SK-N-SH (cell line): ENCODE data around the gene DSG4. TPM values are rescaled to one million over a fixed set of nuclear protein-coding genes. Genes with fewer than 3 reads are reported as not detected.

Source experiments
- CTCF ChIA-PET: fragments of 300-600, 350-600 bp; formaldehyde crosslinking; extraction: SDS; loops from one replicate; lab custom pipeline; 2021; lab: Yijun Ruan, JAX
- POLR2A ChIA-PET: fragments of 350-600 bp; sonication (Branson Sonifier 250); formaldehyde crosslinking; extraction: SDS; loops from one replicate; lab custom pipeline; 2020; ENCODE audit warnings: antibody characterized with exemption, inconsistent platforms; lab: Yijun Ruan, JAX
- DNase-seq: peaks from one replicate; pipeline ENCODE4 v3.0.0; 2012
- H2AFZ ChIP-seq: fragments of 200-600 bp; sonication (generic); 2 replicates; pipeline ENCODE4 v1.8.1; 2016; ENCODE audit warnings: antibody characterized with exemption, mild to moderate bottlenecking, low read depth
- H3F3A ChIP-seq: fragments of 200-600 bp; sonication (generic); replicated peaks from 2 replicates; pipeline ENCODE3; 2016; ENCODE audit warnings: antibody characterized with exemption, mild to moderate bottlenecking; ENCODE audit not compliant: insufficient read depth
- H3K27ac ChIP-seq, 2 experiments: fragments of 200-500 bp in 1 of 2; fragments of 200-600 bp in 1 of 2; sonication (Bioruptor generic) in 1 of 2; sonication (generic), shearing (Covaris generic) in 1 of 2; 2 replicates each; pipeline versions ENCODE4 v1.5.1 to v1.6.1; 2014 to 2016; ENCODE audit warnings: low read depth in 2 of 2, inconsistent platforms in 1 of 2, low read length in 1 of 2, mild to moderate bottlenecking in 1 of 2, mixed read lengths in 1 of 2
- H3K27me3 ChIP-seq: fragments of 200-600 bp; sonication (generic), shearing (Covaris generic); 2 replicates; pipeline ENCODE4 v1.6.1; 2016; ENCODE audit warnings: mixed run types; ENCODE audit not compliant: insufficient read depth
- H3K36me3 ChIP-seq, 2 experiments: fragments of 200-500 bp in 1 of 2; fragments of 200-600 bp in 1 of 2; sonication (Bioruptor generic) in 1 of 2; sonication (generic) in 1 of 2; replicated peaks in 1 of 2; 2 replicates each; pipeline versions ENCODE3 to v1.5.1; 2014 to 2016; ENCODE audit warnings: low read length in 1 of 2, mild to moderate bottlenecking in 1 of 2; ENCODE audit not compliant: insufficient read depth in 2 of 2, control insufficient read depth in 1 of 2
- H3K4me1 ChIP-seq, 2 experiments: fragments of 200-500 bp in 1 of 2; fragments of 200-600 bp in 1 of 2; sonication (Bioruptor generic) in 1 of 2; sonication (generic), shearing (Covaris generic) in 1 of 2; 2 replicates each; pipeline versions ENCODE4 v1.5.1 to v1.6.1; 2014 to 2016; ENCODE audit warnings: low read depth in 1 of 2, low read length in 1 of 2, mixed run types in 1 of 2; ENCODE audit not compliant: insufficient read depth in 2 of 2, control insufficient read depth in 1 of 2
- H3K4me2 ChIP-seq: fragments of 200-600 bp; sonication (generic), shearing (Covaris generic); 2 replicates; pipeline ENCODE4 v1.6.1; 2017; ENCODE audit warnings: mixed run types
- H3K4me3 ChIP-seq, 2 experiments: fragments of 200-500 bp in 1 of 2; fragments of 200-600 bp in 1 of 2; sonication (Bioruptor generic) in 1 of 2; sonication (generic), shearing (Covaris generic) in 1 of 2; 2 replicates each; pipeline versions ENCODE4 v1.5.1 to v1.8.1; 2014 to 2016; ENCODE audit warnings: low read depth in 2 of 2, inconsistent platforms in 1 of 2, low read length in 1 of 2, mild to moderate bottlenecking in 1 of 2, mixed read lengths in 1 of 2, moderate library complexity in 1 of 2
- H3K79me2 ChIP-seq: fragments of 200-600 bp; sonication (generic); 2 replicates; pipeline ENCODE4 v1.8.1; 2017; ENCODE audit warnings: mild to moderate bottlenecking; ENCODE audit not compliant: insufficient read depth
- H3K9ac ChIP-seq: fragments of 200-600 bp; sonication (generic); 2 replicates; pipeline ENCODE4 v1.6.1; 2017; ENCODE audit warnings: mixed run types
- H3K9me2 ChIP-seq: fragments of 200-600 bp; sonication (generic); 2 replicates; pipeline ENCODE4 v1.6.1; 2017; ENCODE audit warnings: mixed run types
- H3K9me3 ChIP-seq: fragments of 200-600 bp; sonication (generic); 2 replicates; pipeline ENCODE4 v1.6.1; 2017; ENCODE audit warnings: mixed run types, mild to moderate bottlenecking, moderate library complexity
- H4K20me1 ChIP-seq: fragments of 200-600 bp; sonication (generic); 2 replicates; pipeline ENCODE4 v1.6.1; 2017; ENCODE audit warnings: mild to moderate bottlenecking, mixed run types; ENCODE audit not compliant: insufficient read depth
- CTCF ChIP-seq: fragments of 200-600 bp; sonication (generic); IDR thresholded peaks from 2 replicates; pipeline ENCODE4 v1.6.1; 2017; ENCODE audit warnings: antibody characterized with exemption, mild to moderate bottlenecking, moderate library complexity
- ELF1 ChIP-seq: IDR thresholded peaks from 2 replicates; pipeline ENCODE4 v1.4.0; 2012
- EZH2phosphoT487 ChIP-seq: fragments of 200-600 bp; sonication (generic); IDR thresholded peaks from 2 replicates; pipeline ENCODE4 v1.6.1; 2017; ENCODE audit warnings: low read depth, mixed run types, mild to moderate bottlenecking, antibody characterized with exemption, moderate library complexity, borderline replicate concordance
- FOSL2 ChIP-seq: IDR thresholded peaks from 2 replicates; pipeline ENCODE4 v1.4.0; 2012; ENCODE audit warnings: low read depth, mild to moderate bottlenecking, moderate library complexity, borderline replicate concordance
- FOXM1 ChIP-seq: IDR thresholded peaks from 2 replicates; pipeline ENCODE4 v1.4.0; 2012; ENCODE audit warnings: low read depth, mild to moderate bottlenecking
- JUND ChIP-seq: IDR thresholded peaks from 2 replicates; pipeline ENCODE4 v1.4.0; 2012
- NFIC ChIP-seq: IDR thresholded peaks from 2 replicates; pipeline ENCODE4 v1.4.0; 2012; ENCODE audit warnings: borderline replicate concordance
- NRF1 ChIP-seq: IDR thresholded peaks from 2 replicates; pipeline ENCODE4 v1.6.1; 2012; ENCODE audit warnings: low read depth, mild to moderate bottlenecking, low read length
- PBX3 ChIP-seq: IDR thresholded peaks from 2 replicates; pipeline ENCODE4; 2012
- REST ChIP-seq: IDR thresholded peaks from 2 replicates; pipeline ENCODE4 v1.6.1; 2012; ENCODE audit warnings: mild to moderate bottlenecking, low read depth, low read length, moderate library complexity
- SMC3 ChIP-seq: IDR thresholded peaks from 2 replicates; pipeline ENCODE4 v1.6.1; 2012; ENCODE audit warnings: low read depth, low read length, improper control_type of control experiment
- TAF1 ChIP-seq: IDR thresholded peaks from 2 replicates; pipeline ENCODE4 v1.6.1; 2012; ENCODE audit warnings: low read depth, mild to moderate bottlenecking, low read length, moderate library complexity, borderline replicate concordance
- USF1 ChIP-seq: IDR thresholded peaks from 2 replicates; pipeline ENCODE4 v1.4.0; 2012; ENCODE audit warnings: low read depth, borderline replicate concordance
- USF2 ChIP-seq: fragments of 150-350 bp; IDR thresholded peaks from 2 replicates; pipeline ENCODE4 v1.6.1; 2017; ENCODE audit warnings: antibody characterized with exemption, low read length, low read depth, borderline replicate concordance
- YY1 ChIP-seq: IDR thresholded peaks from 2 replicates; pipeline ENCODE4 v1.4.0; 2012; ENCODE audit warnings: low read depth, mild to moderate bottlenecking
- WGBS: methylation state at CpG from one replicate; pipeline ENCODE4 v1.1.6; 2017; ENCODE audit warnings: low lambda C conversion rate; 5-methylcytosine and 5-hydroxymethylcytosine counted together
- polyA plus RNA-seq, 3 experiments: library from polyadenylated mRNA; depleted of rRNA; stranded (reverse); fragments of >200 nt; gene quantifications; 2 replicates each; pipeline ENCODE4 v1.2.3, GENCODE V29; 2012

The DSG4 gene
- polyA plus RNA-seq, 1 of the 3 experiments (the other 2 are of a cell fraction), result not detected

GRCh38 chr18:31439807-31440325 is 63.3 kb downstream of the DSG4 start:
- WGBS, result 5% methylated on average over 6 of the region's 6 CpGs
- no peak overlapping the region for H3K4me3 ChIP-seq

More at GRCh38 chr18:31439807-31440325, 63.3 kb downstream of the DSG4 start:
- Histone ChIP-seq H3K27me3 (peaks cover 18% of the 10 kb centered on the region; the same call in 1 of the 2 replicates), H3K4me2 (no peak overlapping the region), H3K36me3 (no peaks in the 10 kb centered on the region), H3K9me3 (no peaks in the 10 kb centered on the region), H3K9me2 (no peaks in the 10 kb centered on the region), H3F3A (no peaks in the 10 kb centered on the region), H3K4me1 (no peaks in the 10 kb centered on the region), H2AFZ (no peak overlapping the region), H3K9ac (no peak overlapping the region), H3K79me2 (no peaks in the 10 kb centered on the region)
- CTCF ChIA-PET, result no interaction called here
- POLR2A ChIA-PET, result no interaction called here
- no peak for DNase-seq
- no peak for TF ChIP-seq CTCF
- no peak for TF ChIP-seq NRF1
- TF ChIP-seq SMC3, result no peak
- TF ChIP-seq YY1, result no peak
- TF ChIP-seq FOXM1, result no peak
- TF ChIP-seq JUND, result no peak
- TF ChIP-seq USF2, result no peak
- TF ChIP-seq PBX3, result no peak
- TF ChIP-seq ELF1, result no peak
- TF ChIP-seq FOSL2, result no peak
- no peak for TF ChIP-seq REST
- no peak for TF ChIP-seq USF1
- no peak for TF ChIP-seq NFIC
- TF ChIP-seq EZH2phosphoT487, result no peak
- no peak for TF ChIP-seq TAF1
- TF ChIP-seq, all 33 proteins: peak for 0
- Histone ChIP-seq H4K20me1 (no peaks in the 10 kb centered on the region), H3K27ac (no peak overlapping the region)
